ENCODE measurements around the gene GRIA1.

The GRIA1 gene

GRCh38 chr5:153742060-153742459 lies 251.6 kb downstream of the GRIA1 start:
- Histone ChIP-seq H3K27ac (ENCODE audit: low read depth, low read length) (no peak overlapping the region), H3K36me3 (ENCODE audit: control insufficient read depth in 1 of 2, insufficient read depth in 2 of 2, low read length in 2 of 2) (no peaks in the 10 kb centered on the region), H3K27me3 (ENCODE audit: control insufficient read depth in 1 of 2, insufficient read depth in 2 of 2, low read length in 2 of 2) (no peaks in the 10 kb centered on the region), H3K9ac (ENCODE audit: low read depth in 1 of 2, low read length in 2 of 2) (no peak overlapping the region), H3K4me1 (ENCODE audit: control insufficient read depth in 1 of 2, insufficient read depth in 2 of 2, low read length in 2 of 2) (no peaks in the 10 kb centered on the region), H3K9me3 (ENCODE audit: control insufficient read depth in 1 of 2, low read length in 2 of 2) (no peaks in the 10 kb centered on the region), H3K4me3 (ENCODE audit: low read depth in 1 of 2, low read length in 2 of 2) (no peak overlapping the region)

GRCh38 chr5:153744751-153745150 lies 254.3 kb downstream of the GRIA1 start:
- H3K4me3 ChIP-seq (ENCODE audit: low read depth in 1 of 2, low read length in 2 of 2): no peak overlapping the region
- no peak overlapping the region for H3K27ac ChIP-seq (ENCODE audit: low read depth, low read length)
- no peak overlapping the region for H3K9ac ChIP-seq (ENCODE audit: low read depth in 1 of 2, low read length in 2 of 2)
- no peaks in the 10 kb centered on the region for H3K4me1 ChIP-seq (ENCODE audit: control insufficient read depth in 1 of 2, insufficient read depth in 2 of 2, low read length in 2 of 2)
- no peaks in the 10 kb centered on the region for H3K36me3 ChIP-seq (ENCODE audit: control insufficient read depth in 1 of 2, insufficient read depth in 2 of 2, low read length in 2 of 2)
- no peaks in the 10 kb centered on the region for H3K27me3 ChIP-seq (ENCODE audit: control insufficient read depth in 1 of 2, insufficient read depth in 2 of 2, low read length in 2 of 2)
- H3K9me3 ChIP-seq (ENCODE audit: control insufficient read depth in 1 of 2, low read length in 2 of 2): no peaks in the 10 kb centered on the region

GRCh38 chr5:153745778-153746395 lies 255.4 kb downstream of the GRIA1 start:
- Histone ChIP-seq H3K9me3 (ENCODE audit: control insufficient read depth in 1 of 2, low read length in 2 of 2) (no peaks in the 10 kb centered on the region), H3K27ac (ENCODE audit: low read depth, low read length) (no peak overlapping the region), H3K9ac (ENCODE audit: low read depth in 1 of 2, low read length in 2 of 2) (no peak overlapping the region), H3K36me3 (ENCODE audit: control insufficient read depth in 1 of 2, insufficient read depth in 2 of 2, low read length in 2 of 2) (no peaks in the 10 kb centered on the region), H3K4me1 (ENCODE audit: control insufficient read depth in 1 of 2, insufficient read depth in 2 of 2, low read length in 2 of 2) (no peaks in the 10 kb centered on the region), H3K27me3 (ENCODE audit: control insufficient read depth in 1 of 2, insufficient read depth in 2 of 2, low read length in 2 of 2) (no peaks in the 10 kb centered on the region), H3K4me3 (ENCODE audit: low read depth in 1 of 2, low read length in 2 of 2) (no peak overlapping the region)

- Histone ChIP-seq H3K36me3 (ENCODE audit: control insufficient read depth in 1 of 2, insufficient read depth in 2 of 2, low read length in 2 of 2) (no peaks in the 10 kb centered on the region), H3K4me1 (ENCODE audit: control insufficient read depth in 1 of 2, insufficient read depth in 2 of 2, low read length in 2 of 2) (no peaks in the 10 kb centered on the region), H3K9me3 (ENCODE audit: control insufficient read depth in 1 of 2, low read length in 2 of 2) (no peaks in the 10 kb centered on the region), H3K9ac (ENCODE audit: low read depth in 1 of 2, low read length in 2 of 2) (no peak overlapping the region), H3K4me3 (ENCODE audit: low read depth in 1 of 2, low read length in 2 of 2) (no peak overlapping the region), H3K27me3 (ENCODE audit: control insufficient read depth in 1 of 2, insufficient read depth in 2 of 2, low read length in 2 of 2) (no peaks in the 10 kb centered on the region), H3K27ac (ENCODE audit: low read depth, low read length) (no peak overlapping the region)
These were observed 256.0 kb downstream of the GRIA1 start for GRCh38 chr5:153746440-153746839.

GRCh38 chr5:153748823-153749222 lies 258.4 kb downstream of the GRIA1 start:
- H3K4me3 ChIP-seq (ENCODE audit: low read depth in 1 of 2, low read length in 2 of 2): no peak overlapping the region
- H3K4me1 ChIP-seq (ENCODE audit: control insufficient read depth in 1 of 2, insufficient read depth in 2 of 2, low read length in 2 of 2): no peaks in the 10 kb centered on the region
- H3K27ac ChIP-seq (ENCODE audit: low read depth, low read length): no peak overlapping the region
- no peaks in the 10 kb centered on the region for H3K9me3 ChIP-seq (ENCODE audit: control insufficient read depth in 1 of 2, low read length in 2 of 2)
- no peaks in the 10 kb centered on the region for H3K36me3 ChIP-seq (ENCODE audit: control insufficient read depth in 1 of 2, insufficient read depth in 2 of 2, low read length in 2 of 2)
- no peak overlapping the region for H3K9ac ChIP-seq (ENCODE audit: low read depth in 1 of 2, low read length in 2 of 2)
- no peaks in the 10 kb centered on the region for H3K27me3 ChIP-seq (ENCODE audit: control insufficient read depth in 1 of 2, insufficient read depth in 2 of 2, low read length in 2 of 2)

GRCh38 chr5:153749960-153750359 lies 259.5 kb downstream of the GRIA1 start:
- Histone ChIP-seq H3K9ac (ENCODE audit: low read depth in 1 of 2, low read length in 2 of 2) (no peak overlapping the region), H3K9me3 (ENCODE audit: control insufficient read depth in 1 of 2, low read length in 2 of 2) (no peaks in the 10 kb centered on the region), H3K27me3 (ENCODE audit: control insufficient read depth in 1 of 2, insufficient read depth in 2 of 2, low read length in 2 of 2) (no peaks in the 10 kb centered on the region), H3K36me3 (ENCODE audit: control insufficient read depth in 1 of 2, insufficient read depth in 2 of 2, low read length in 2 of 2) (no peaks in the 10 kb centered on the region), H3K4me1 (ENCODE audit: control insufficient read depth in 1 of 2, insufficient read depth in 2 of 2, low read length in 2 of 2) (no peaks in the 10 kb centered on the region), H3K27ac (ENCODE audit: low read depth, low read length) (no peak overlapping the region), H3K4me3 (ENCODE audit: low read depth in 1 of 2, low read length in 2 of 2) (no peak overlapping the region)

- no peak overlapping the region for H3K4me3 ChIP-seq (ENCODE audit: low read depth in 1 of 2, low read length in 2 of 2)
- H3K27ac ChIP-seq (ENCODE audit: low read depth, low read length): no peak overlapping the region
- no peaks in the 10 kb centered on the region for H3K27me3 ChIP-seq (ENCODE audit: control insufficient read depth in 1 of 2, insufficient read depth in 2 of 2, low read length in 2 of 2)
- H3K4me1 ChIP-seq (ENCODE audit: control insufficient read depth in 1 of 2, insufficient read depth in 2 of 2, low read length in 2 of 2): no peaks in the 10 kb centered on the region
- no peaks in the 10 kb centered on the region for H3K9me3 ChIP-seq (ENCODE audit: control insufficient read depth in 1 of 2, low read length in 2 of 2)
- H3K36me3 ChIP-seq (ENCODE audit: control insufficient read depth in 1 of 2, insufficient read depth in 2 of 2, low read length in 2 of 2): no peaks in the 10 kb centered on the region
- no peak overlapping the region for H3K9ac ChIP-seq (ENCODE audit: low read depth in 1 of 2, low read length in 2 of 2)
These were observed 260.8 kb downstream of the GRIA1 start for GRCh38 chr5:153751251-153751650.

- Histone ChIP-seq H3K27me3 (ENCODE audit: control insufficient read depth in 1 of 2, insufficient read depth in 2 of 2, low read length in 2 of 2) (no peaks in the 10 kb centered on the region), H3K4me3 (ENCODE audit: low read depth in 1 of 2, low read length in 2 of 2) (no peak overlapping the region), H3K27ac (ENCODE audit: low read depth, low read length) (no peak overlapping the region), H3K9ac (ENCODE audit: low read depth in 1 of 2, low read length in 2 of 2) (no peak overlapping the region), H3K4me1 (ENCODE audit: control insufficient read depth in 1 of 2, insufficient read depth in 2 of 2, low read length in 2 of 2) (no peaks in the 10 kb centered on the region), H3K9me3 (ENCODE audit: control insufficient read depth in 1 of 2, low read length in 2 of 2) (no peaks in the 10 kb centered on the region), H3K36me3 (ENCODE audit: control insufficient read depth in 1 of 2, insufficient read depth in 2 of 2, low read length in 2 of 2) (no peaks in the 10 kb centered on the region)
These were observed 262.4 kb downstream of the GRIA1 start for GRCh38 chr5:153752890-153753289.

GRCh38 chr5:153753645-153754432 lies 263.4 kb downstream of the GRIA1 start:
- H3K9ac ChIP-seq (ENCODE audit: low read depth in 1 of 2, low read length in 2 of 2): no peak overlapping the region
- H3K4me3 ChIP-seq (ENCODE audit: low read depth in 1 of 2, low read length in 2 of 2): no peak overlapping the region
- H3K9me3 ChIP-seq (ENCODE audit: control insufficient read depth in 1 of 2, low read length in 2 of 2): no peaks in the 10 kb centered on the region
- H3K27ac ChIP-seq (ENCODE audit: low read depth, low read length): no peak overlapping the region
- H3K4me1 ChIP-seq (ENCODE audit: control insufficient read depth in 1 of 2, insufficient read depth in 2 of 2, low read length in 2 of 2): no peaks in the 10 kb centered on the region
- H3K27me3 ChIP-seq (ENCODE audit: control insufficient read depth in 1 of 2, insufficient read depth in 2 of 2, low read length in 2 of 2): no peaks in the 10 kb centered on the region
- no peaks in the 10 kb centered on the region for H3K36me3 ChIP-seq (ENCODE audit: control insufficient read depth in 1 of 2, insufficient read depth in 2 of 2, low read length in 2 of 2)

- no peaks in the 10 kb centered on the region for H3K36me3 ChIP-seq (ENCODE audit: control insufficient read depth in 1 of 2, insufficient read depth in 2 of 2, low read length in 2 of 2)
- H3K9me3 ChIP-seq (ENCODE audit: control insufficient read depth in 1 of 2, low read length in 2 of 2): peaks cover 0 to 3% of the 10 kb centered on the region in 2 donors
- no peak overlapping the region for H3K27ac ChIP-seq (ENCODE audit: low read depth, low read length)
- no peaks in the 10 kb centered on the region for H3K4me1 ChIP-seq (ENCODE audit: control insufficient read depth in 1 of 2, insufficient read depth in 2 of 2, low read length in 2 of 2)
- H3K9ac ChIP-seq (ENCODE audit: low read depth in 1 of 2, low read length in 2 of 2): no peak overlapping the region
- H3K27me3 ChIP-seq (ENCODE audit: control insufficient read depth in 1 of 2, insufficient read depth in 2 of 2, low read length in 2 of 2): no peaks in the 10 kb centered on the region
- no peak overlapping the region for H3K4me3 ChIP-seq (ENCODE audit: low read depth in 1 of 2, low read length in 2 of 2)
These were observed 265.5 kb downstream of the GRIA1 start for GRCh38 chr5:153755913-153756500.

All from duodenal mucosa (tissue), 2 donors.